ENCODE data around the gene CHPF. TPM values are rescaled to one million over a fixed set of nuclear protein-coding genes. Genes with fewer than 3 reads are reported as not detected.

The CHPF gene
- total RNA-seq, 1 experiment from 2014 or later: 228 TPM

- RAD21 ChIA-PET (ENCODE audit: low non-redundant PET in 1 of 2, low total read pairs in 2 of 2, uncharacterized antibody in 2 of 2, unreplicated experiment in 2 of 2): no interaction called here
- ATAC-seq (no peak), DNase-seq (ENCODE audit: low read depth, low spot score) (no peak)
- POLR2A ChIA-PET: no interaction called here
- no peaks in the 10 kb centered on the region for H3K27me3 ChIP-seq (ENCODE audit: insufficient read depth, low read length)
- TF ChIP-seq TCF7L2 (IDR thresholded peaks at IDR 0.05; ENCODE audit: borderline replicate concordance, extremely low read depth, insufficient read depth, insufficient read length) (no peak), RAD21 (IDR thresholded peaks at IDR 0.05; ENCODE audit: low read depth) (no peak), SP1 (IDR thresholded peaks at IDR 0.05; ENCODE audit: low read depth) (no peak), SRF (IDR thresholded peaks at IDR 0.05; ENCODE audit: low read depth) (no peak), MAX (IDR thresholded peaks at IDR 0.05) (no peak), YY1 (IDR thresholded peaks at IDR 0.05; ENCODE audit: extremely low read depth, insufficient replicate concordance, low read depth, low read length) (no peak), ZNF274 (IDR thresholded peaks at IDR 0.05; ENCODE audit: low read depth, low read length) (no peak), POLR2A (IDR thresholded peaks at IDR 0.05; ENCODE audit: borderline replicate concordance, extremely low read depth, insufficient read depth, insufficient read length) (no peak), CTCF (IDR thresholded peaks at IDR 0.05 in 2 of 3, conservative IDR thresholded peaks at IDR 0.05 in 1 of 3; ENCODE audit: borderline replicate concordance in 1 of 3, insufficient read depth in 1 of 3, low read depth in 2 of 3, low read length in 2 of 3) (no peak), EZH2phosphoT487 (IDR thresholded peaks at IDR 0.05; ENCODE audit: borderline replicate concordance) (no peak), EGR1 (IDR thresholded peaks at IDR 0.05; ENCODE audit: low read depth) (no peak), ELF1 (IDR thresholded peaks at IDR 0.05; ENCODE audit: borderline replicate concordance, low read depth) (no peak), JUND (IDR thresholded peaks at IDR 0.05) (no peak), FOSL1 (IDR thresholded peaks at IDR 0.05; ENCODE audit: low read depth) (no peak), EZH2 (IDR thresholded peaks at IDR 0.05) (no peak), ZFX (IDR thresholded peaks at IDR 0.05) (no peak), CEBPB (IDR thresholded peaks at IDR 0.05; ENCODE audit: low read depth) (no peak)
- TF ChIP-seq, protein P1, sequence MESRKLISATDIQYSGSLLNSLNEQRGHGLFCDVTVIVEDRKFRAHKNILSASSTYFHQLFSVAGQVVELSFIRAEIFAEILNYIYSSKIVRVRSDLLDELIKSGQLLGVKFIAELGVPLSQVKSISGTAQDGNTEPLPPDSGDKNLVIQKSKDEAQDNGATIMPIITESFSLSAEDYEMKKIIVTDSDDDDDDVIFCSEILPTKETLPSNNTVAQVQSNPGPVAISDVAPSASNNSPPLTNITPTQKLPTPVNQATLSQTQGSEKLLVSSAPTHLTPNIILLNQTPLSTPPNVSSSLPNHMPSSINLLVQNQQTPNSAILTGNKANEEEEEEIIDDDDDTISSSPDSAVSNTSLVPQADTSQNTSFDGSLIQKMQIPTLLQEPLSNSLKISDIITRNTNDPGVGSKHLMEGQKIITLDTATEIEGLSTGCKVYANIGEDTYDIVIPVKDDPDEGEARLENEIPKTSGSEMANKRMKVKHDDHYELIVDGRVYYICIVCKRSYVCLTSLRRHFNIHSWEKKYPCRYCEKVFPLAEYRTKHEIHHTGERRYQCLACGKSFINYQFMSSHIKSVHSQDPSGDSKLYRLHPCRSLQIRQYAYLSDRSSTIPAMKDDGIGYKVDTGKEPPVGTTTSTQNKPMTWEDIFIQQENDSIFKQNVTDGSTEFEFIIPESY (IDR thresholded peaks at IDR 0.05; ENCODE audit: extremely low read depth, insufficient replicate concordance, low read length): no peak
- no peak overlapping the region for H2AFZ ChIP-seq (ENCODE audit: low read depth, low read length, poor library complexity, severe bottlenecking)
- H3K4me1 ChIP-seq (ENCODE audit: control insufficient read depth in 1 of 2, insufficient read depth in 2 of 2, low read length in 2 of 2): peaks cover 0 to 33% of the 10 kb centered on the region in 2 experiments; a peak in 2 of 4 replicates
- H3K9ac ChIP-seq (ENCODE audit: low read length): no peak overlapping the region
- H3K27ac ChIP-seq (ENCODE audit: low read depth, low read length): no peak overlapping the region
- intact Hi-C loops (cut with micrococcal nuclease): no loop called here
- CTCF ChIA-PET: interaction anchor here (1.0 to 4.4 kb wide), 2 partner anchors 8 to 11 kb away, joined by 3 to 56 read pairs; partner anchors contain the start of gene GMPPA
- H3K4me3 ChIP-seq (replicated peaks in 1 of 2; ENCODE audit: low read depth in 1 of 2, low read length in 2 of 2): no peak overlapping the region
- no peaks in the 10 kb centered on the region for H3K79me2 ChIP-seq (ENCODE audit: insufficient read depth, low read length)
- H3K4me2 ChIP-seq (ENCODE audit: low read length): no peak overlapping the region
- H4K20me1 ChIP-seq (ENCODE audit: insufficient read depth): no peaks in the 10 kb centered on the region
- BruUV-seq (replicated peaks): TSS peak; percentile 9
- no peaks in the 10 kb centered on the region for H3K9me2 ChIP-seq (ENCODE audit: insufficient read depth)
- H3K36me3 ChIP-seq (ENCODE audit: control insufficient read depth in 1 of 2, insufficient read depth in 2 of 2, low read length in 2 of 2): peaks cover 6% of the 10 kb centered on the region in 2 experiments; a peak in 1 of 4 replicates
- no peaks in the 10 kb centered on the region for H3K9me3 ChIP-seq (ENCODE audit: control insufficient read depth in 1 of 2, insufficient read depth in 1 of 2, low read depth in 1 of 2, low read length in 2 of 2)
These were observed 37.3 kb downstream of the CHPF start for GRCh38 chr2:219506153-219506801.

Measured in HCT116 (cell line).